ENCODE measurements around the gene RPL10.

The RPL10 gene
- total RNA-seq = 1,252 to 2,163 (median 1,604) reads per million in 9 experiments

GRCh38 chrX:154397888-154398667 lies at the start of gene RPL10:
Gene RPL10 (plus strand): TSS chrX:154398377. CDS start chrX:154398520, 143 bp downstream.
- no peaks in the 10 kb centered on the region for H3K27me3 Mint-ChIP-seq
- ATAC-seq (replicated peaks) = peak; percentile 73
- peak within 1 kb of the TSS; percentile 98 to 99 for H3K4me3 Mint-ChIP-seq
- H3K36me3 Mint-ChIP-seq (ENCODE audit: insufficient read depth) = peaks cover 46% of the 10 kb centered on the region
- peak within 1 kb of the TSS; percentile 99 for H3K27ac Mint-ChIP-seq
- DNase-seq = peak; percentile 83 to 87 (median 86)
- no peaks in the 10 kb centered on the region for H3K9me3 Mint-ChIP-seq
- peaks cover 12 to 20% of the 10 kb centered on the region in 2 donors for H3K4me1 Mint-ChIP-seq (ENCODE audit: low read depth in 2 of 2)

- Mint-ChIP-seq H3K9me3 (no peaks in the 10 kb centered on the region), H3K27ac (peak overlapping the region; percentile 99), H3K27me3 (no peaks in the 10 kb centered on the region), H3K4me3 (peak overlapping the region; percentile 40 to 77), H3K36me3 (ENCODE audit: insufficient read depth) (peaks cover 70% of the 10 kb centered on the region), H3K4me1 (ENCODE audit: low read depth in 2 of 2) (peaks cover 14 to 39% of the 10 kb centered on the region in 2 donors)
- ATAC-seq (replicated peaks) = no peak
- DNase-seq = peak in 2 of 3 experiments; percentile 1 to 3
Observed at GRCh38 chrX:154348646-154349358, 49.4 kb upstream of the RPL10 start.

- DNase-seq (peak in 2 of 3 experiments; percentile 17 to 19), ATAC-seq (replicated peaks) (no peak)
- H3K27me3 Mint-ChIP-seq = no peaks in the 10 kb centered on the region
- H3K9me3 Mint-ChIP-seq = no peaks in the 10 kb centered on the region
- peaks cover 76% of the 10 kb centered on the region for H3K36me3 Mint-ChIP-seq (ENCODE audit: insufficient read depth)
- peaks cover 14 to 42% of the 10 kb centered on the region in 2 donors for H3K4me1 Mint-ChIP-seq (ENCODE audit: low read depth in 2 of 2)
- peak overlapping the region; percentile 40 to 77 for H3K4me3 Mint-ChIP-seq
- peak overlapping the region; percentile 99 for H3K27ac Mint-ChIP-seq
Observed at GRCh38 chrX:154349359-154349935, 48.7 kb upstream of the RPL10 start.

- no peak for ATAC-seq (replicated peaks)
- H3K36me3 Mint-ChIP-seq (ENCODE audit: insufficient read depth) = peaks cover 81% of the 10 kb centered on the region
- peak overlapping the region in 1 of 2 donors; percentile 77 for H3K4me3 Mint-ChIP-seq
- no peak for DNase-seq
- H3K4me1 Mint-ChIP-seq (ENCODE audit: low read depth in 2 of 2) = peaks cover 14 to 42% of the 10 kb centered on the region in 2 donors
- no peaks in the 10 kb centered on the region for H3K9me3 Mint-ChIP-seq
- peak overlapping the region in 1 of 2 donors; percentile 99 for H3K27ac Mint-ChIP-seq
- no peaks in the 10 kb centered on the region for H3K27me3 Mint-ChIP-seq
Observed at GRCh38 chrX:154349979-154350378, 48.2 kb upstream of the RPL10 start.

GRCh38 chrX:154350429-154351182 lies 47.6 kb upstream of the RPL10 start:
- Mint-ChIP-seq H3K9me3 (no peaks in the 10 kb centered on the region), H3K27me3 (no peaks in the 10 kb centered on the region), H3K4me1 (ENCODE audit: low read depth in 2 of 2) (peaks cover 14 to 45% of the 10 kb centered on the region in 2 donors), H3K27ac (peak overlapping the region; percentile 88 to 99), H3K36me3 (ENCODE audit: insufficient read depth) (peaks cover 88% of the 10 kb centered on the region), H3K4me3 (peak overlapping the region; percentile 63 to 77)
- ATAC-seq (replicated peaks) = no peak
- DNase-seq = peak in 1 of 3 experiments; percentile 10

- no peaks in the 10 kb centered on the region for H3K9me3 Mint-ChIP-seq
- peak overlapping the region; percentile 63 to 77 for H3K4me3 Mint-ChIP-seq
- peak; percentile 32 to 50 (median 46) for DNase-seq
- H3K27ac Mint-ChIP-seq = peak overlapping the region; percentile 88 to 99
- peaks cover 14 to 48% of the 10 kb centered on the region in 2 donors for H3K4me1 Mint-ChIP-seq (ENCODE audit: low read depth in 2 of 2)
- no peaks in the 10 kb centered on the region for H3K27me3 Mint-ChIP-seq
- H3K36me3 Mint-ChIP-seq (ENCODE audit: insufficient read depth) = peaks cover 96% of the 10 kb centered on the region
- ATAC-seq (replicated peaks) = peak; percentile 51
Observed at GRCh38 chrX:154351183-154352011, 46.8 kb upstream of the RPL10 start.

GRCh38 chrX:154352012-154352401 lies 46.2 kb upstream of the RPL10 start:
- ATAC-seq (replicated peaks) (peak; percentile 5), DNase-seq (no peak)
- Mint-ChIP-seq H3K4me1 (ENCODE audit: low read depth in 2 of 2) (peaks cover 13 to 49% of the 10 kb centered on the region in 2 donors), H3K27me3 (no peaks in the 10 kb centered on the region), H3K27ac (peak overlapping the region; percentile 88 to 99), H3K4me3 (peak overlapping the region; percentile 63 to 77), H3K36me3 (ENCODE audit: insufficient read depth) (peaks cover 100% of the 10 kb centered on the region), H3K9me3 (no peaks in the 10 kb centered on the region)

GRCh38 chrX:154352466-154352865 lies 45.7 kb upstream of the RPL10 start:
- Mint-ChIP-seq H3K9me3 (no peaks in the 10 kb centered on the region), H3K4me3 (peak overlapping the region; percentile 63 to 77), H3K36me3 (ENCODE audit: insufficient read depth) (peaks cover 100% of the 10 kb centered on the region), H3K27ac (peak overlapping the region; percentile 88 to 99), H3K27me3 (no peaks in the 10 kb centered on the region), H3K4me1 (ENCODE audit: low read depth in 2 of 2) (peaks cover 8 to 45% of the 10 kb centered on the region in 2 donors)
- ATAC-seq (replicated peaks) (peak; percentile 6), DNase-seq (peak in 1 of 3 experiments; percentile 10)

- Mint-ChIP-seq H3K27ac (peak overlapping the region; percentile 44 to 99), H3K36me3 (ENCODE audit: insufficient read depth) (peaks cover 100% of the 10 kb centered on the region), H3K9me3 (no peaks in the 10 kb centered on the region), H3K4me1 (ENCODE audit: low read depth in 2 of 2) (peaks cover 6 to 45% of the 10 kb centered on the region in 2 donors), H3K4me3 (peak overlapping the region in 1 of 2 donors; percentile 77), H3K27me3 (no peaks in the 10 kb centered on the region)
- DNase-seq (peak in 1 of 3 experiments; percentile 1), ATAC-seq (replicated peaks) (no peak)
Observed at GRCh38 chrX:154353172-154353843, 44.9 kb upstream of the RPL10 start.

- peaks cover 100% of the 10 kb centered on the region for H3K36me3 Mint-ChIP-seq (ENCODE audit: insufficient read depth)
- peak overlapping the region in 1 of 2 donors; percentile 77 for H3K4me3 Mint-ChIP-seq
- H3K4me1 Mint-ChIP-seq (ENCODE audit: low read depth in 2 of 2) = peaks cover 12 to 49% of the 10 kb centered on the region in 2 donors
- H3K27me3 Mint-ChIP-seq = no peaks in the 10 kb centered on the region
- peak overlapping the region; percentile 44 to 99 for H3K27ac Mint-ChIP-seq
- no peaks in the 10 kb centered on the region for H3K9me3 Mint-ChIP-seq
- peak in 2 of 3 experiments; percentile 1 to 2 for DNase-seq
- ATAC-seq (replicated peaks) = no peak
Observed at GRCh38 chrX:154354013-154354412, 44.2 kb upstream of the RPL10 start.

GRCh38 chrX:154354516-154354915 lies 43.7 kb upstream of the RPL10 start:
- H3K27ac Mint-ChIP-seq = peak overlapping the region; percentile 28 to 99
- no peaks in the 10 kb centered on the region for H3K9me3 Mint-ChIP-seq
- peak overlapping the region in 1 of 2 donors; percentile 23 for H3K4me3 Mint-ChIP-seq
- no peaks in the 10 kb centered on the region for H3K27me3 Mint-ChIP-seq
- H3K4me1 Mint-ChIP-seq (ENCODE audit: low read depth in 2 of 2) = peaks cover 12 to 45% of the 10 kb centered on the region in 2 donors
- DNase-seq (no peak), ATAC-seq (replicated peaks) (no peak)
- H3K36me3 Mint-ChIP-seq (ENCODE audit: insufficient read depth) = peaks cover 100% of the 10 kb centered on the region

Measured in effector memory CD8-positive, alpha-beta T cell (primary cell).